GM23338 (cell line): ENCODE results near the gene ARL14EP. TPM values are rescaled to one million over a fixed set of nuclear protein-coding genes. Genes with fewer than 3 reads are reported as not detected.

ENCODE experiments used
- ATAC-seq: fragments of 200-7000 bp; cut with Tn5 transposase; 3 replicates; pipeline ENCODE4 v1.9.1; 2020
- DNase-seq: peaks from one replicate; pipeline ENCODE4 v3.0.0-alpha.2; 2015; ENCODE audit warnings: low spot score
- H2AFZ ChIP-seq: fragments of 200-600 bp; sonication (generic); 2 replicates; pipeline ENCODE4 v1.8.0; 2016; ENCODE audit warnings: antibody characterized with exemption, mild to moderate bottlenecking, moderate library complexity
- H3F3A ChIP-seq: fragments of 200-600 bp; sonication (generic); replicated peaks from 2 replicates; pipeline ENCODE4 v1.8.0; 2017; ENCODE audit warnings: antibody characterized with exemption, mixed run types, low read depth
- H3K27ac ChIP-seq: fragments of 200-600 bp; sonication (generic); 2 replicates; pipeline ENCODE4 v1.6.1; 2016; ENCODE audit warnings: low read depth
- H3K27me3 ChIP-seq: fragments of 200-600 bp; sonication (generic); 2 replicates; pipeline ENCODE4 v1.8.0; 2016; ENCODE audit warnings: mild to moderate bottlenecking, mixed run types, moderate library complexity; ENCODE audit not compliant: insufficient read depth
- H3K36me3 ChIP-seq: fragments of 200-600 bp; sonication (generic); 2 replicates; pipeline ENCODE4 v1.8.0; 2016; ENCODE audit warnings: mild to moderate bottlenecking; ENCODE audit not compliant: insufficient read depth
- H3K4me1 ChIP-seq: fragments of 200-600 bp; sonication (generic); 2 replicates; pipeline ENCODE4 v1.8.0; 2016; ENCODE audit warnings: mild to moderate bottlenecking, moderate library complexity; ENCODE audit not compliant: insufficient read depth
- H3K4me2 ChIP-seq: fragments of 200-600 bp; sonication (generic); 2 replicates; pipeline ENCODE4 v1.7.1; 2017; ENCODE audit warnings: mixed run types
- H3K4me3 ChIP-seq: fragments of 200-600 bp; sonication (generic); 2 replicates; pipeline ENCODE4 v1.6.1; 2016; ENCODE audit warnings: mixed run types
- H3K79me2 ChIP-seq: fragments of 200-600 bp; sonication (generic); replicated peaks from 2 replicates; pipeline ENCODE4 v1.8.0; 2017; ENCODE audit warnings: mild to moderate bottlenecking; ENCODE audit not compliant: insufficient read depth
- H3K9me2 ChIP-seq: fragments of 200-600 bp; sonication (generic); 2 replicates; pipeline ENCODE4 v1.8.0; 2017; ENCODE audit not compliant: insufficient read depth
- H4K20me1 ChIP-seq: fragments of 200-600 bp; sonication (generic); replicated peaks from 2 replicates; pipeline ENCODE4 v1.8.0; 2017; ENCODE audit warnings: mild to moderate bottlenecking; ENCODE audit not compliant: insufficient read depth
- H3K27ac Mint-ChIP-seq: 2 replicates; pipeline ENCODE4 v1.8.0; 2020; ENCODE audit warnings: inconsistent platforms, mild to moderate bottlenecking, moderate library complexity, mixed read lengths
- H3K27me3 Mint-ChIP-seq: 3 replicates; pipeline ENCODE4 v1.8.0; 2022; ENCODE audit warnings: low read depth, mild to moderate bottlenecking, moderate library complexity, mixed read lengths, inconsistent platforms; ENCODE audit not compliant: insufficient read depth, poor library complexity
- H3K36me3 Mint-ChIP-seq: 3 replicates; pipeline ENCODE4 v1.8.0; 2021; ENCODE audit warnings: low read depth, mild to moderate bottlenecking, inconsistent platforms, moderate library complexity, mixed read lengths
- H3K4me1 Mint-ChIP-seq: 3 replicates; pipeline ENCODE4 v1.8.0; 2020; ENCODE audit warnings: mild to moderate bottlenecking, inconsistent platforms, mixed read lengths
- H3K4me3 Mint-ChIP-seq: 3 replicates; pipeline ENCODE4 v1.8.0; 2021; ENCODE audit warnings: moderate library complexity, mild to moderate bottlenecking, inconsistent platforms, mixed read lengths
- H3K9me3 Mint-ChIP-seq: 3 replicates; pipeline ENCODE4 v1.8.0; 2020; ENCODE audit warnings: moderate library complexity, mild to moderate bottlenecking, inconsistent platforms, mixed read lengths
- CREB1 ChIP-seq: fragments of 250-450 bp; sonication (Bioruptor Pico); IDR thresholded peaks from 2 replicates; pipeline ENCODE4 v1.5.0; 2020; ENCODE audit warnings: low read depth, mild to moderate bottlenecking, moderate library complexity
- CTCF ChIP-seq, 2 experiments: fragments of 200-600 bp in 1 of 2; sonication (generic) in 1 of 2; conservative IDR thresholded peaks; 2 replicates each; pipeline versions ENCODE4 v1.5.1 to v1.6.1; 2016 to 2017; ENCODE audit warnings: antibody characterized with exemption in 2 of 2, low read depth in 2 of 2, mild to moderate bottlenecking in 2 of 2, moderate library complexity in 1 of 2
- ETS1 ChIP-seq: IDR thresholded peaks from 2 replicates; pipeline ENCODE4 v1.6.1; 2016; ENCODE audit warnings: antibody characterized with exemption
- EZH2 ChIP-seq: fragments of 200-600 bp; sonication (generic); IDR thresholded peaks from one replicate; pipeline ENCODE4 v1.8.0; 2017; ENCODE audit warnings: antibody characterized with exemption, mild to moderate bottlenecking, low read depth; ENCODE audit not compliant: unreplicated experiment
- EZH2phosphoT487 ChIP-seq: fragments of 200-600 bp; sonication (generic); IDR thresholded peaks from one replicate; pipeline ENCODE4 v1.8.1; 2018; ENCODE audit warnings: antibody characterized with exemption; ENCODE audit not compliant: unreplicated experiment
- JUNB ChIP-seq: IDR thresholded peaks from one replicate; pipeline ENCODE4 v1.6.1; 2016; ENCODE audit warnings: antibody characterized with exemption; ENCODE audit not compliant: unreplicated experiment
- NANOG ChIP-seq: IDR thresholded peaks from 2 replicates; pipeline ENCODE4 v1.6.1; 2016; ENCODE audit warnings: antibody characterized with exemption, borderline replicate concordance
- POLR2AphosphoS5 ChIP-seq: IDR thresholded peaks from 2 replicates; pipeline ENCODE4 v1.6.1; 2016; ENCODE audit warnings: antibody characterized with exemption, low read depth
- STAT1 ChIP-seq: IDR thresholded peaks from one replicate; pipeline ENCODE4 v1.6.1; 2016; ENCODE audit warnings: antibody characterized with exemption; ENCODE audit not compliant: unreplicated experiment
- ZNF114 ChIP-seq: fragments of 250-450 bp; sonication (Bioruptor Pico); IDR thresholded peaks from 2 replicates; pipeline ENCODE4 v1.5.0; 2020; ENCODE audit warnings: mild to moderate bottlenecking, moderate library complexity
- ZNF331 ChIP-seq: fragments of 250-450 bp; sonication (Bioruptor Pico); IDR thresholded peaks from 2 replicates; pipeline ENCODE4 v1.5.0; 2020; ENCODE audit warnings: low read depth, mild to moderate bottlenecking, moderate library complexity
- ZNF462 ChIP-seq: fragments of 250-450 bp; sonication (Bioruptor Pico); IDR thresholded peaks from 2 replicates; pipeline ENCODE4 v1.5.0; 2020; ENCODE audit warnings: mild to moderate bottlenecking, moderate library complexity
- polyA plus RNA-seq: library from polyadenylated mRNA; unstranded; fragments of >200 nt; fragmentation: Nextera tagmentation; extraction: Ambion mirVana; gene quantifications from 2 replicates; pipeline ENCODE4 v1.2.1, GENCODE V29; 2016
- total RNA-seq: library from RNA; depleted of rRNA; stranded (reverse); fragments of >200 nt; shearing (Covaris generic); gene quantifications from 2 replicates; pipeline ENCODE4 v1.2.3, GENCODE V29; 2014

ARL14EP gene
- total and polyA plus RNA-seq, 2 experiments from 2014 or later, result 33.4 to 62.0 TPM

- H3K27ac ChIP-seq, result no peak overlapping the region
- Mint-ChIP-seq H3K4me3 (no peak overlapping the region), H3K4me1 (no peaks in the 10 kb centered on the region), H3K27me3 (no peaks in the 10 kb centered on the region), H3K27ac (no peak overlapping the region), H3K36me3 (no peaks in the 10 kb centered on the region; the same call in 1 of the 3 replicates), H3K9me3 (no peaks in the 10 kb centered on the region)
- DNase-seq (no peak), ATAC-seq (no peak)
- no peaks in the 10 kb centered on the region; the same call in 1 of the 2 replicates for H4K20me1 ChIP-seq
- H3K27me3 ChIP-seq, result no peaks in the 10 kb centered on the region
- H3K9me2 ChIP-seq, result peaks cover 3% of the 10 kb centered on the region; the same call in 1 of the 2 replicates
- H3K4me2 ChIP-seq, result no peak overlapping the region
- H3K4me3 ChIP-seq, result no peak overlapping the region
- H3K79me2 ChIP-seq, result no peaks in the 10 kb centered on the region
- no peaks in the 10 kb centered on the region for H3K4me1 ChIP-seq
- no peaks in the 10 kb centered on the region for H3K36me3 ChIP-seq
- no peak overlapping the region for H2AFZ ChIP-seq
- TF ChIP-seq EZH2 (no peak), EZH2phosphoT487 (no peak), NANOG (no peak), ETS1 (no peak), STAT1 (no peak), CTCF (conservative IDR thresholded peaks at IDR 0.05; ENCODE audit: low read depth in 2 of 2) (no peak), ZNF114 (CRISPR knock-in tag) (no peak), ZNF331 (CRISPR knock-in tag) (no peak), JUNB (no peak), CREB1 (no peak), ZNF462 (CRISPR knock-in tag) (no peak), POLR2AphosphoS5 (no peak)
- no peaks in the 10 kb centered on the region for H3F3A ChIP-seq
Measured at GRCh38 chr11:30357872-30358271, 35.0 kb downstream of the ARL14EP start.
